MCF 10A (cell line): ENCODE measurements around the gene RASSF9. TPM values are rescaled to one million over a fixed set of nuclear protein-coding genes. Genes with fewer than 3 reads are reported as not detected.

Experiments
- Bru-seq: library from RNA; stranded (reverse); fragments of 400-500 nt; gene quantifications from one replicate; lab custom pipeline; 2021; lab: Mats Ljungman, UMichigan
- BruChase-seq, 2 experiments: library from RNA; stranded (reverse); fragments of 400-500 nt; gene quantifications; one replicate each; lab custom pipeline; 2021; lab: Mats Ljungman, UMichigan
- BruUV-seq: library from RNA; stranded (reverse); fragments of 400-500 nt; replicated peaks from 2 replicates; lab custom pipeline; 2021; lab: Mats Ljungman, UMichigan
- CTCF ChIA-PET: fragments of 300-600 bp; sonication (Branson Sonifier 250); formaldehyde crosslinking; extraction: SDS; loops from one replicate; lab custom pipeline; 2021; ENCODE audit warnings: antibody characterized with exemption, inconsistent platforms; lab: Yijun Ruan, JAX
- POLR2A ChIA-PET: fragments of 300-600, 350-650 bp; sonication (Branson Sonifier 250); formaldehyde crosslinking; extraction: SDS; loops from one replicate; lab custom pipeline; 2020; ENCODE audit warnings: antibody characterized with exemption, inconsistent platforms; lab: Yijun Ruan, JAX
- DNase-seq: peaks from one replicate; pipeline ENCODE4 v3.0.0-alpha.2; 2018; ENCODE audit not compliant: unreplicated experiment
- H3K27ac Mint-ChIP-seq: one replicate; pipeline ENCODE4 v1.8.0; 2022; ENCODE audit warnings: mild to moderate bottlenecking, low read depth, mixed read lengths; ENCODE audit not compliant: unreplicated experiment
- H3K27me3 Mint-ChIP-seq: one replicate; pipeline ENCODE4 v1.8.0; 2022; ENCODE audit warnings: mixed read lengths; ENCODE audit not compliant: insufficient read depth, unreplicated experiment
- H3K36me3 Mint-ChIP-seq: one replicate; pipeline ENCODE4 v1.8.0; 2022; ENCODE audit warnings: mild to moderate bottlenecking, moderate library complexity, mixed read lengths; ENCODE audit not compliant: insufficient read depth, unreplicated experiment
- H3K4me1 Mint-ChIP-seq: one replicate; pipeline ENCODE4 v1.8.0; 2022; ENCODE audit warnings: mixed read lengths; ENCODE audit not compliant: insufficient read depth, unreplicated experiment
- H3K4me3 Mint-ChIP-seq: one replicate; pipeline ENCODE4 v1.8.0; 2022; ENCODE audit warnings: mild to moderate bottlenecking, moderate library complexity, mixed read lengths; ENCODE audit not compliant: unreplicated experiment
- H3K9me3 Mint-ChIP-seq: one replicate; pipeline ENCODE4 v1.8.0; 2022; ENCODE audit warnings: mixed read lengths; ENCODE audit not compliant: unreplicated experiment
- CTCF ChIP-seq: fragments of 200-600 bp; IDR thresholded peaks from one replicate; pipeline ENCODE4 v1.8.0; 2022; ENCODE audit warnings: antibody characterized with exemption, mild to moderate bottlenecking; ENCODE audit not compliant: unreplicated experiment
- intact Hi-C: fragments of 100-400 bp; cut with micrococcal nuclease; formaldehyde crosslinking; loops from 2 replicates; pipeline ENCODE4 v1.14.1; 2022
- long read RNA-seq: library from polyadenylated mRNA; stranded (forward); transcript quantifications from one replicate; pipeline ENCODE4 v2.0.0, GENCODE V29; 2022
- total RNA-seq: library from RNA; stranded (reverse); gene quantifications from 2 replicates; pipeline ENCODE4 v1.2.3, GENCODE V29; 2022

RASSF9 gene
- total RNA-seq (1.5 and 2.1 TPM in 2 replicates), Bru-seq, nascent RNA (percentile 55 among the genes with signal in this experiment), BruChase-seq, experiment 1, labeled RNA remaining after a 6-hour chase (percentile 44 among the genes with signal in this experiment), BruChase-seq, experiment 2, labeled RNA remaining after a 2-hour chase (percentile 53 among the genes with signal in this experiment)
- long read RNA-seq, full-length matches to known transcripts = 3 of 6 reads
- long read RNA-seq, partial matches to known transcripts = 2 of 6 reads
- long read RNA-seq, other reads (novel, unspliced or antisense) = 1 of 6 reads

GRCh38 chr12:85836197-85837090 lies at the start of gene RASSF9:
TSS of gene RASSF9 (minus strand) at chr12:85836409. CDS start at chr12:85836201, 208 bp downstream.
- Mint-ChIP-seq H3K36me3 (no peaks in the 10 kb centered on the region), H3K27ac (peak within 1 kb of the TSS; percentile 96), H3K4me3 (peak within 1 kb of the TSS; percentile 85), H3K9me3 (no peaks in the 10 kb centered on the region), H3K4me1 (peaks cover 19% of the 10 kb centered on the region), H3K27me3 (no peaks in the 10 kb centered on the region)
- no peak for TF ChIP-seq CTCF
- DNase-seq = peak; percentile 91
- ChIA-PET CTCF (interaction anchor here (0.6 to 3.6 kb wide), 14 partner anchors 9 to 1130 kb away, joined by 3 to 18 read pairs (median 3); no protein-coding TSS in a partner anchor), POLR2A (interaction anchor here (0.5 to 3.2 kb wide), 8 partner anchors 16 to 925 kb away, joined by 3 to 20 read pairs (median 5); partner anchors contain the start of gene SLC6A15)
- intact Hi-C loops = no loop called here
- BruUV-seq = no TSS peak

GRCh38 chr12:85883763-85884162 lies 47.6 kb upstream of the RASSF9 start:
- H3K9me3 Mint-ChIP-seq = no peaks in the 10 kb centered on the region
- H3K4me3 Mint-ChIP-seq = no peak overlapping the region
- H3K27ac Mint-ChIP-seq = no peak overlapping the region
- DNase-seq = no peak
- no peaks in the 10 kb centered on the region for H3K4me1 Mint-ChIP-seq
- intact Hi-C loops = no loop called here
- H3K36me3 Mint-ChIP-seq = no peaks in the 10 kb centered on the region
- no peaks in the 10 kb centered on the region for H3K27me3 Mint-ChIP-seq
- POLR2A ChIA-PET = no interaction called here
- no TSS peak for BruUV-seq
- TF ChIP-seq CTCF = no peak
- CTCF ChIA-PET = interaction anchor here (0.6 to 4.1 kb wide), 3 partner anchors 13 to 47 kb away, joined by 3 to 15 read pairs (median 3); no protein-coding TSS in a partner anchor

GRCh38 chr12:85877459-85877858 lies 41.2 kb upstream of the RASSF9 start:
- no peak for DNase-seq
- POLR2A ChIA-PET = no interaction called here
- no peaks in the 10 kb centered on the region for H3K36me3 Mint-ChIP-seq
- TF ChIP-seq CTCF = no peak
- intact Hi-C loops = no loop called here
- H3K9me3 Mint-ChIP-seq = no peaks in the 10 kb centered on the region
- no peaks in the 10 kb centered on the region for H3K27me3 Mint-ChIP-seq
- no peaks in the 10 kb centered on the region for H3K4me1 Mint-ChIP-seq
- no TSS peak for BruUV-seq
- no peak overlapping the region for H3K4me3 Mint-ChIP-seq
- CTCF ChIA-PET = no interaction called here
- H3K27ac Mint-ChIP-seq = no peak overlapping the region

- no peaks in the 10 kb centered on the region for H3K4me1 Mint-ChIP-seq
- TF ChIP-seq CTCF = no peak
- H3K4me3 Mint-ChIP-seq = no peak within 1 kb of the TSS
- DNase-seq = no peak
- ChIA-PET CTCF (interaction anchor here (1.2 to 1.4 kb wide), 2 partner anchors 395 to 405 kb away, joined by 4 to 5 read pairs; no protein-coding TSS in a partner anchor), POLR2A (no interaction called here)
- no TSS peak for BruUV-seq
- no peaks in the 10 kb centered on the region for H3K36me3 Mint-ChIP-seq
- H3K27me3 Mint-ChIP-seq = no peaks in the 10 kb centered on the region
- no peak within 1 kb of the TSS for H3K27ac Mint-ChIP-seq
- intact Hi-C loops = no loop called here
- H3K9me3 Mint-ChIP-seq = no peaks in the 10 kb centered on the region
Measured at GRCh38 chr12:85874031-85874461, 37.8 kb upstream of the RASSF9 start, which contains the start of gene NTS. TSS of gene NTS (plus strand) at chr12:85874295. CDS start at chr12:85874404, 109 bp downstream.
